NB4 (cell line): ENCODE measurements around the gene ANXA4.

Experiments used
- DNase-seq: peaks from one replicate; pipeline ENCODE4 v3.0.0; 2010; ENCODE audit warnings: low read depth
- H3K4me3 ChIP-seq: one replicate; pipeline ENCODE4 v1.5.1; 2011; ENCODE audit warnings: mild to moderate bottlenecking, low read depth, low read length, moderate library complexity
- MYC ChIP-seq: IDR thresholded peaks from 2 replicates; pipeline ENCODE4 v1.6.1; 2011; ENCODE audit warnings: low read depth, low read length
- POLR2A ChIP-seq: IDR thresholded peaks from 2 replicates; pipeline ENCODE4 v1.6.1; 2011; ENCODE audit warnings: mild to moderate bottlenecking; ENCODE audit not compliant: insufficient read length; ENCODE audit errors: extremely low read depth
- TF ChIP-seq, protein P1 (sequence below): IDR thresholded peaks from one replicate; pipeline ENCODE4 v1.5.1; 2012; ENCODE audit warnings: low read depth, low read length
- TF ChIP-seq, protein P2 (sequence below): IDR thresholded peaks from 2 replicates; pipeline ENCODE4 v1.6.1; 2011; ENCODE audit warnings: low read depth, low read length

Gene ANXA4

DNA sequence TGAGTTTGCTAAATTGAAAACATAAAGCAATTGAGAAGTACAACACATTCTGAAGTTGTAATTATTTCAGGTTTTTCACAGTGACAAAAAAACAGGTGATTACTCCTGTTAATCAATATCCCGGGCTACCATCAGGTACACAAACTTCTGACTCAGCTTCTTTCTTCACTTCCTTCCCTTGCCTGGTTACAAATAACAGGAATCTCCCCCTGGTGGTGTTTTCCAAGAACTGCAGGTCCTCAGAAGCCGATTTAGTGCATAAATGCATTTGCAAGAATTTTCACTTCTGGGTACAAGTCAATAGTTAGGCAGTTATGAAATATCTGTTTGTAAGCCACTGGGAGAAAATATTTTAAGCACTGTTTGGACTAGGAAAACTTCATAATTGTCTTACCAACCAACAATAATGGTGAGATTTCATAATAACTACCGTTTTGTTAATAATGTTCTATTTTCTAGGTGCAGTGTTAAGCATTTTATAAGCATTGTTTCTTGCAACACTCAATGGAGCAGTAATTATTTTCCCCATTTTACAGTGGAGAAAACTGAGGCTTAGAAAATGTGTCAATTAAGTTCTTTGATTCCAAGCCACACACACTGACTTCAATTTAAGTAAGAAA, 75.1 kb downstream of the ANXA4 start:
- DNase-seq: peak; percentile 89
- H3K4me3 ChIP-seq: no peak overlapping the region
- TF ChIP-seq, protein P1, sequence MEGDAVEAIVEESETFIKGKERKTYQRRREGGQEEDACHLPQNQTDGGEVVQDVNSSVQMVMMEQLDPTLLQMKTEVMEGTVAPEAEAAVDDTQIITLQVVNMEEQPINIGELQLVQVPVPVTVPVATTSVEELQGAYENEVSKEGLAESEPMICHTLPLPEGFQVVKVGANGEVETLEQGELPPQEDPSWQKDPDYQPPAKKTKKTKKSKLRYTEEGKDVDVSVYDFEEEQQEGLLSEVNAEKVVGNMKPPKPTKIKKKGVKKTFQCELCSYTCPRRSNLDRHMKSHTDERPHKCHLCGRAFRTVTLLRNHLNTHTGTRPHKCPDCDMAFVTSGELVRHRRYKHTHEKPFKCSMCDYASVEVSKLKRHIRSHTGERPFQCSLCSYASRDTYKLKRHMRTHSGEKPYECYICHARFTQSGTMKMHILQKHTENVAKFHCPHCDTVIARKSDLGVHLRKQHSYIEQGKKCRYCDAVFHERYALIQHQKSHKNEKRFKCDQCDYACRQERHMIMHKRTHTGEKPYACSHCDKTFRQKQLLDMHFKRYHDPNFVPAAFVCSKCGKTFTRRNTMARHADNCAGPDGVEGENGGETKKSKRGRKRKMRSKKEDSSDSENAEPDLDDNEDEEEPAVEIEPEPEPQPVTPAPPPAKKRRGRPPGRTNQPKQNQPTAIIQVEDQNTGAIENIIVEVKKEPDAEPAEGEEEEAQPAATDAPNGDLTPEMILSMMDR: peak; percentile 93
- TF ChIP-seq POLR2A: no peak

DNA sequence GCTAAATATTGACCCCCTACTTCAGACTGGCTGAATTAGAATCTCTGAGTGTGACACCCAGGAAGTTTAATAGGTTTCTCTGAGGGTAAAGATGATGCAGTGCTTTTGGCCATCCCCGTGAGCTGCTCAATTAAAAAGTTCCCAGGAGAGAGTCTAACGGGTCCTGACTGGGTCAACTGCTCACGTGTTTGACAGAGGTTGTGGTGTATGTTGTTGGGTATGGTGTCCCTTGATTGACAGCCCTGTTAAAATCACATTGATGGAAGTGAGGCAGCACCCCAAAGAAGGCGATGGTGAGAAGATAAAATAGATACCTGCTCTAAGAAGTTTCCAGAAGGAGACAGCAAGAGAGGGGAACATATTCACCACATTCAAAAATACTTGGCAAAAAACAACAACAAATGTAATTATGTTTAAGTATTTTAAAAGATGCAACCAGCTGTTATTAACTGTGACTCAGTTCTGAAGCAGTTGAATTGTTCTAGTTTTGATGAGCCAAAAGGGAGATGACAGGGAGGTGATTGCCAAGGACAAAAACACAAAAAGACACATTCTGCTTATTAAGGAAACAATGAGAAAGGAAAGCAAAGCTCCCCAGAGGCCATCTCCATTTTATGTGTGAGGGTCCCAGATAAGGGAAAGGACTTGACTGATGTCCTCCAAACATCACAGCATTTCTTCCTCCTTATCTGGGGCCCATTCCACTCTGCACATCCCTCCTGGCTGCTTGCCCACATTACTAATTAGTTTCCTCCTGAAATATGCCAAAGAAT, 76.0 kb downstream of the ANXA4 start:
- H3K4me3 ChIP-seq: no peak overlapping the region
- no peak for DNase-seq
- TF ChIP-seq POLR2A: no peak
- TF ChIP-seq, protein P1: no peak
- no peak for TF ChIP-seq MYC

DNA sequence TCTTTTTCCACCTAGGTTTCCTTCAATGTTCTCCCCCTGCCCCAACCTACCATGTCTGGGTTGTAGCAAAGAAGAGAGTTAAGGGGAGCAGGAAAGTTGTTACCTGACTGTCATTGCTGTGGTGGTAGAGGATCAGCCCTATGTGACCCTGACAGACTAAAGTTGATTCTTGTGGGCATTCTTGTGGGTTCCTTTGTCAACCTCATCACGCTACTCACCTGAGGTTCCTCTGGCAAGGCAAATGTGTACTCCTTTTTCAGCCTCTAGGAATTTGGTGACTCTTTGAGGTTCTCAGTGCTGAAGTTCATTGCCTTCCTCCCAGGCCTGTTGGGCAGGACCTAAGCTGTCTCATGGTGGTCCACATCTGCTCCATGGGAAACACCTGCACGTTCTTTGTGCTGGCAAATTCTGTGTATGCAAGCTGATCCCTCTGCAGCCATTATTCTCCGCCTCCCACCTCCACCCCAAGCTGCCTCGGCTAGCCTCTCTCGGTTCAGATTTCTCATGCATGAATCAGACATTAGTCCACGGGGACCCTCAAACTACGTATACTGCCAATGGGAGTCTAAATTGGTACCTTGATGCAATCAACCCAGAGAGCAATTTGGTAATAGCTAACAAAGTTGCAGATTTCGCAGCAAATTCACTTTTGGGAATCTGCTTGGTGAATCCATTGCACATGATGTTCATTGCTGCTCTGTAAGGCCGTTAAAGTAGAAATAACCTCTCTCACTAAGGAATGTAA, 86.0 kb downstream of the ANXA4 start:
- TF ChIP-seq MYC (no peak), POLR2A (no peak)
- TF ChIP-seq, protein P1: no peak
- TF ChIP-seq, protein P2, sequence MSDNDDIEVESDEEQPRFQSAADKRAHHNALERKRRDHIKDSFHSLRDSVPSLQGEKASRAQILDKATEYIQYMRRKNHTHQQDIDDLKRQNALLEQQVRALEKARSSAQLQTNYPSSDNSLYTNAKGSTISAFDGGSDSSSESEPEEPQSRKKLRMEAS: no peak
- DNase-seq: peak; percentile 15
- H3K4me3 ChIP-seq: no peak overlapping the region

DNA sequence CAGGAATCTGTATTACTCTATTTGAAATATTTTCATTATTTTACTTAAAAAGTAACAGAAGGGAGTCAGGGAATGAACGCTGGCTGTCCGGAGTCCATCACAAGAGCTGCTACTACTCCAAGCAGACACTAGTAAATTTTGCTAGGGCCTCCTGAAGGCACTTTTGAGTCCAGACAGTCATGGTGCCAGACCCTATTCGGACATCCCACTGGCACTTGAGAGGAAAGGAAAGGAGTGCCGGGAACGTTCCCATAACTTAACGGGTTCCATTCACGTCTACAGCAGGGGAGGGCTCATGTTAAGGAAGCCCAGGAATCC, 87.0 kb downstream of the ANXA4 start:
- no peak for DNase-seq
- H3K4me3 ChIP-seq: peak overlapping the region; percentile 82
- TF ChIP-seq, protein P1: no peak
- TF ChIP-seq, protein P2: no peak
- TF ChIP-seq MYC (no peak), POLR2A (no peak)

DNA sequence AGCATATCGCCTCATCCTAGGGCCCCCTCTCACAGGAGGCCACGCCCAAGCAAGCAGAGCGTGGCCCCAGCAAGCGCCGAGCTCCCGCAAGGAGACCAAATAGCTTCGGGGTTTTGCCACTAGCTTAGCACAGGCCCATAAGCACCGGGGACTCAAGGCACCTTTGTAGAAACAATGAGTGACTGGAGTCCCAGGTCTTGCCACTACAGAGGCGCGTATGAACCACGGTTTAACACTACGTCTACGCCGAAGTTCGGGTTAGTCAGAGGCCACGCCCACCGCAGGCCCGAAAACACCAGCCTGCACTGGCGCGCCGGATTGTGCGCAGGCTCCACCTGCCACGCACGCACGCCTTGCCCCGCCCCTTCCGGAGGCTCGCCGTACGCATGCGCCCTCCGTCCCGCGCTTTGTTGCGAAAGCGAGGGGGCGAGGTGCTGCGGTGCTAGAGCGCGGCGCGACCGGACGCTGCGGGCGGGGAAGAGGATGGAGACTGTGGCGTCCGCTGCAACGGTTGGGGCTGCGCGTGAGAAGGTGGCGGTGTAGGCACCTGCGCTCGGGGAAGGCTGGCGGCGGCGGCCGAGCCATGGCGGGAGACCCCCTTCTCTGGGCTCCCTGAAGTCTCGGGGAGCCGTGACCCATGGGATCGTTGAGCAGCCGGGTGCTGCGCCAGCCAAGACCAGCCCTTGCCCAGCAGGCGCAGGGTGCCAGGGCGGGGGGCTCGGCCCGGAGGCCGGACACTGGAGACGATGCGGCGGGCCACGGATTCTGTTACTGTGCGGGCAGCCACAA, 87.5 kb downstream of the ANXA4 start, which contains the start of gene GMCL1:
Gene GMCL1, plus strand, starts transcription at position 405 of the 789 bp plus-strand sequence. Its CDS starts 233 bp downstream, at position 638.
- DNase-seq: peak; percentile 98
- peak; percentile 72 for TF ChIP-seq MYC
- TF ChIP-seq, protein P2: peak; percentile 91
- TF ChIP-seq POLR2A: peak; percentile 95
- TF ChIP-seq, protein P1: no peak
- peak within 1 kb of the TSS; percentile 83 for H3K4me3 ChIP-seq
